SK-N-SH (cell line): ENCODE measurements around the gene HOXC5. TPM values are rescaled to one million over a fixed set of nuclear protein-coding genes. Genes with fewer than 3 reads are reported as not detected.
A peak's percentile ranks its signal among the peaks of the same experiment; 100 is the strongest.

Experiments used
- CTCF ChIA-PET: fragments of 300-600, 350-600 bp; formaldehyde crosslinking; extraction: SDS; loops from one replicate; lab custom pipeline; 2021; lab: Yijun Ruan, JAX
- POLR2A ChIA-PET: fragments of 350-600 bp; sonication (Branson Sonifier 250); formaldehyde crosslinking; extraction: SDS; loops from one replicate; lab custom pipeline; 2020; ENCODE audit warnings: antibody characterized with exemption, inconsistent platforms; lab: Yijun Ruan, JAX
- DNase-seq: peaks from one replicate; pipeline ENCODE4 v3.0.0; 2012
- H2AFZ ChIP-seq: fragments of 200-600 bp; sonication (generic); 2 replicates; pipeline ENCODE4 v1.8.1; 2016; ENCODE audit warnings: antibody characterized with exemption, mild to moderate bottlenecking, low read depth
- H3F3A ChIP-seq: fragments of 200-600 bp; sonication (generic); replicated peaks from 2 replicates; pipeline ENCODE3; 2016; ENCODE audit warnings: antibody characterized with exemption, mild to moderate bottlenecking; ENCODE audit not compliant: insufficient read depth
- H3K27ac ChIP-seq, 2 experiments: fragments of 200-500 bp in 1 of 2; fragments of 200-600 bp in 1 of 2; sonication (Bioruptor generic) in 1 of 2; sonication (generic), shearing (Covaris generic) in 1 of 2; 2 replicates each; pipeline versions ENCODE4 v1.5.1 to v1.6.1; 2014 to 2016; ENCODE audit warnings: low read depth in 2 of 2, inconsistent platforms in 1 of 2, low read length in 1 of 2, mild to moderate bottlenecking in 1 of 2, mixed read lengths in 1 of 2
- H3K27me3 ChIP-seq: fragments of 200-600 bp; sonication (generic), shearing (Covaris generic); 2 replicates; pipeline ENCODE4 v1.6.1; 2016; ENCODE audit warnings: mixed run types; ENCODE audit not compliant: insufficient read depth
- H3K36me3 ChIP-seq, 2 experiments: fragments of 200-500 bp in 1 of 2; fragments of 200-600 bp in 1 of 2; sonication (Bioruptor generic) in 1 of 2; sonication (generic) in 1 of 2; replicated peaks in 1 of 2; 2 replicates each; pipeline versions ENCODE3 to v1.5.1; 2014 to 2016; ENCODE audit warnings: low read length in 1 of 2, mild to moderate bottlenecking in 1 of 2; ENCODE audit not compliant: insufficient read depth in 2 of 2, control insufficient read depth in 1 of 2
- H3K4me1 ChIP-seq, 2 experiments: fragments of 200-500 bp in 1 of 2; fragments of 200-600 bp in 1 of 2; sonication (Bioruptor generic) in 1 of 2; sonication (generic), shearing (Covaris generic) in 1 of 2; 2 replicates each; pipeline versions ENCODE4 v1.5.1 to v1.6.1; 2014 to 2016; ENCODE audit warnings: low read depth in 1 of 2, low read length in 1 of 2, mixed run types in 1 of 2; ENCODE audit not compliant: insufficient read depth in 2 of 2, control insufficient read depth in 1 of 2
- H3K4me2 ChIP-seq: fragments of 200-600 bp; sonication (generic), shearing (Covaris generic); 2 replicates; pipeline ENCODE4 v1.6.1; 2017; ENCODE audit warnings: mixed run types
- H3K4me3 ChIP-seq, 2 experiments: fragments of 200-500 bp in 1 of 2; fragments of 200-600 bp in 1 of 2; sonication (Bioruptor generic) in 1 of 2; sonication (generic), shearing (Covaris generic) in 1 of 2; 2 replicates each; pipeline versions ENCODE4 v1.5.1 to v1.8.1; 2014 to 2016; ENCODE audit warnings: low read depth in 2 of 2, inconsistent platforms in 1 of 2, low read length in 1 of 2, mild to moderate bottlenecking in 1 of 2, mixed read lengths in 1 of 2, moderate library complexity in 1 of 2
- H3K79me2 ChIP-seq: fragments of 200-600 bp; sonication (generic); 2 replicates; pipeline ENCODE4 v1.8.1; 2017; ENCODE audit warnings: mild to moderate bottlenecking; ENCODE audit not compliant: insufficient read depth
- H3K9ac ChIP-seq: fragments of 200-600 bp; sonication (generic); 2 replicates; pipeline ENCODE4 v1.6.1; 2017; ENCODE audit warnings: mixed run types
- H3K9me2 ChIP-seq: fragments of 200-600 bp; sonication (generic); 2 replicates; pipeline ENCODE4 v1.6.1; 2017; ENCODE audit warnings: mixed run types
- H3K9me3 ChIP-seq: fragments of 200-600 bp; sonication (generic); 2 replicates; pipeline ENCODE4 v1.6.1; 2017; ENCODE audit warnings: mixed run types, mild to moderate bottlenecking, moderate library complexity
- H4K20me1 ChIP-seq: fragments of 200-600 bp; sonication (generic); 2 replicates; pipeline ENCODE4 v1.6.1; 2017; ENCODE audit warnings: mild to moderate bottlenecking, mixed run types; ENCODE audit not compliant: insufficient read depth
- EZH2phosphoT487 ChIP-seq: fragments of 200-600 bp; sonication (generic); IDR thresholded peaks from 2 replicates; pipeline ENCODE4 v1.6.1; 2017; ENCODE audit warnings: low read depth, mixed run types, mild to moderate bottlenecking, antibody characterized with exemption, moderate library complexity, borderline replicate concordance
- GABPA ChIP-seq: IDR thresholded peaks from 2 replicates; pipeline ENCODE4 v1.4.0; 2012; ENCODE audit warnings: low read depth, mild to moderate bottlenecking
- NRF1 ChIP-seq: IDR thresholded peaks from 2 replicates; pipeline ENCODE4 v1.6.1; 2012; ENCODE audit warnings: low read depth, mild to moderate bottlenecking, low read length
- PBX3 ChIP-seq: IDR thresholded peaks from 2 replicates; pipeline ENCODE4; 2012
- YY1 ChIP-seq: IDR thresholded peaks from 2 replicates; pipeline ENCODE4 v1.4.0; 2012; ENCODE audit warnings: low read depth, mild to moderate bottlenecking
- WGBS: methylation state at CpG from one replicate; pipeline ENCODE4 v1.1.6; 2017; ENCODE audit warnings: low lambda C conversion rate; 5-methylcytosine and 5-hydroxymethylcytosine counted together
- polyA plus RNA-seq, 3 experiments: library from polyadenylated mRNA; depleted of rRNA; stranded (reverse); fragments of >200 nt; gene quantifications; 2 replicates each; pipeline ENCODE4 v1.2.3, GENCODE V29; 2012
- small RNA-seq, 7 experiments: library from RNA; depleted of rRNA; stranded (forward); fragments of <200 nt; gene quantifications; one replicate each; pipeline ENCODE3, GENCODE V24; 2012

Gene HOXC5
- polyA plus RNA-seq, 1 of the 3 experiments (the other 2 are of a cell fraction): 2.1 TPM

DNA sequence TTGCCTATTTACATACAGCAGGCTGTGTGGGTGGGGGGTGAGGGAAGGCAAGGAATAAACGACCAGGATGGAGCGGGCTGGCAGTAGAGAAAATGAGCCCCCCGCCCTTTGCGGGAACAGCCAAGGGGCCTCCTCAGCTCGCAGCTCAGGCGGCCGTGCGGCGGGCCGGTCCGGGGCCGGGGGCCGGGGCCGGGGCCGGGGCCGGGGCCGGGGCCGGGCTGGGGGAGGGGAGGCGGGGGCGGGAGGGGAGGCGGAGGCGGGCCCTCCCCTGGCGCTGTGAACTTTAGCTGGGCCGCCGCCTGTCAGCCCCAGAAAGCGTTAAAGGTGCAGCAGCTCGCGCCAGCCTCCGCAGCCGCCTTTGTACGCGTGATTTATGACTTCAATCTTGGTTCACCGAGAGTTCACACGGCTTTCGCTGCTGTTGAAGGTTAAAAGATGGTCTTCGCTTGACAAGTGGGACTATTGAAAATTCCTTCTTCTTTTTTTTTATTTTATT lies 49.6 kb downstream of the HOXC5 start:
- no peaks in the 10 kb centered on the region for H3F3A ChIP-seq
- no peak overlapping the region for H3K4me3 ChIP-seq
- peak; percentile 65 for DNase-seq
- no peaks in the 10 kb centered on the region for H3K36me3 ChIP-seq
- no peak overlapping the region for H3K9ac ChIP-seq
- H3K4me2 ChIP-seq: no peak overlapping the region
- no peaks in the 10 kb centered on the region for H3K79me2 ChIP-seq
- no peak overlapping the region for H2AFZ ChIP-seq
- H4K20me1 ChIP-seq: no peaks in the 10 kb centered on the region
- no peaks in the 10 kb centered on the region for H3K9me3 ChIP-seq
- WGBS: 38% methylated on average over 22 of the region's 36 CpGs
- TF ChIP-seq EZH2phosphoT487: no peak
- TF ChIP-seq GABPA: no peak
- TF ChIP-seq YY1: no peak
- TF ChIP-seq PBX3: peak; percentile 51
- TF ChIP-seq NRF1: no peak
- no peak overlapping the region; a peak in 1 of 4 replicates for H3K27ac ChIP-seq
- CTCF ChIA-PET: no interaction called here
- no peaks in the 10 kb centered on the region; the same call in 1 of the 2 replicates for H3K27me3 ChIP-seq
- POLR2A ChIA-PET: interaction anchor here (0.6 kb wide), 1 partner anchor 106 kb away, joined by 4 read pairs; no protein-coding TSS in a partner anchor
- H3K4me1 ChIP-seq: no peaks in the 10 kb centered on the region; a peak in 1 of 4 replicates
- H3K9me2 ChIP-seq: no peaks in the 10 kb centered on the region

Small RNAs within 50 kb of the gene (small RNA-seq; reads per million reads assigned to genes)
- 0 to 1.0 (median 0) reads per million in 7 experiments for gene HOXC5
- 0 reads per million in 7 experiments for gene MIR196A2
- 2.4 to 98.1 (median 34.2) reads per million in 7 experiments for gene MIR615

Other genes starting within 250 kb of the HOXC5 start
- not detected in 2 replicates for gene HOXC13, start 94.2 kb upstream of the HOXC5 start, polyA plus RNA-seq (2012; rRNA removed)
- gene HOXC12, start 78.1 kb upstream of the HOXC5 start, polyA plus RNA-seq (2012; rRNA removed): not detected in 2 replicates
- gene HOXC11, start 59.9 kb upstream of the HOXC5 start, polyA plus RNA-seq (2012; rRNA removed): not detected in 2 replicates
- gene HOTAIR, start 58.1 kb upstream of the HOXC5 start, polyA plus RNA-seq (2012; rRNA removed): not detected in 2 replicates
- gene HOXC10, start 47.9 kb upstream of the HOXC5 start, polyA plus RNA-seq (2012; rRNA removed): 0.03 and 0.08 TPM in 2 replicates
- gene HOXC9, start 32.9 kb upstream of the HOXC5 start, polyA plus RNA-seq (2012; rRNA removed): 1.2 and 1.9 TPM in 2 replicates
- 1.7 and 1.8 TPM in 2 replicates for gene HOXC8, start 24.1 kb upstream of the HOXC5 start, polyA plus RNA-seq (2012; rRNA removed)
- gene HOXC6, start 4.6 kb upstream of the HOXC5 start, polyA plus RNA-seq (2012; rRNA removed): 6.1 and 9.1 TPM in 2 replicates
- gene HOXC4, start 20.8 kb downstream of the HOXC5 start, polyA plus RNA-seq (2012; rRNA removed): 1.6 and 3.7 TPM in 2 replicates
- gene SMUG1, start 155.9 kb downstream of the HOXC5 start, polyA plus RNA-seq (2012; rRNA removed): 61.3 and 78.4 TPM in 2 replicates
- gene CBX5, start 247.1 kb downstream of the HOXC5 start, polyA plus RNA-seq (2012; rRNA removed): 11.6 and 14.1 TPM in 2 replicates
- gene HNRNPA1, start 247.7 kb downstream of the HOXC5 start, polyA plus RNA-seq (2012; rRNA removed): 773 and 841 TPM in 2 replicates